ENCODE measurements around the gene NSD1.

The NSD1 gene

DNA sequence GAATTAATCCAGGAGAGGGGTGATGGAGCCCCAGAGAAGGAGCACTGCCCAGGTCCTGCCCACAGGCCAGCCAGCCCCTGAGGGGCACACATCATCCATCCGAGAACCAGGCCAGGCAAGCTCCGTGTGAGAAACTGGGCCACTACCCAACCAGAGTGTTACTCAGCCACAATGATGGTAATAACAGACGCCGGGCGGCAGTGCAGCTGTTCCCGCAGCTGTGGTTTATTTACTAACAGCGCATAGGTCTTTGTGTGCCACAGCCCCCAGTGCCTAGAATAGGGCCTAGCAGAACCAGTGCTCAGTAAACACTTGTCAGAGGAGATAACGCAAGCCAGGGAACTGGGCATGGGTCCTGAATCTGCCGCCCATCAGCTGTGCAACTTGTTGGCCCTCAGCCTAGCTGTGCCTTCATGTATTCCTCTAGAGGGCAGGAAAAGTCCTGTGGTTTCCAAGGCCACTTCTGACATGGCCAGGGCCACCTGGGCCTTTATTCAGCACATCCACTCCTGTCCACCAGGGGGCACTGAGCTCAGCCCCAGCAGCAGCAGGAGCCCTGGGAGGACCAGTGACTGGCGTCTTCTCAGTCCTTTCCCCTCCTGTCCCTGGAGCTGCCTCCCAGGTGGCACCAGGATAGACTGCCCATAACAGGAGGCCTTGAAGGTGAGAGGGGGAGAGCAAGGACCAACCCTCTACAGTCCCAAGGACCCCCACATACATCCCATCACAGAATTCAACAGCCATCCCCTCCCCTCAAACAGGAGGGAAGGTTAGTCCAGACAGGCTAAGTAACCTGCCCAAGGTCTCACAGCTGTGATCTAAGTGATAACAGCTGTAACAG is 176.0 kb downstream of the NSD1 start:
- TF ChIP-seq, protein P1, sequence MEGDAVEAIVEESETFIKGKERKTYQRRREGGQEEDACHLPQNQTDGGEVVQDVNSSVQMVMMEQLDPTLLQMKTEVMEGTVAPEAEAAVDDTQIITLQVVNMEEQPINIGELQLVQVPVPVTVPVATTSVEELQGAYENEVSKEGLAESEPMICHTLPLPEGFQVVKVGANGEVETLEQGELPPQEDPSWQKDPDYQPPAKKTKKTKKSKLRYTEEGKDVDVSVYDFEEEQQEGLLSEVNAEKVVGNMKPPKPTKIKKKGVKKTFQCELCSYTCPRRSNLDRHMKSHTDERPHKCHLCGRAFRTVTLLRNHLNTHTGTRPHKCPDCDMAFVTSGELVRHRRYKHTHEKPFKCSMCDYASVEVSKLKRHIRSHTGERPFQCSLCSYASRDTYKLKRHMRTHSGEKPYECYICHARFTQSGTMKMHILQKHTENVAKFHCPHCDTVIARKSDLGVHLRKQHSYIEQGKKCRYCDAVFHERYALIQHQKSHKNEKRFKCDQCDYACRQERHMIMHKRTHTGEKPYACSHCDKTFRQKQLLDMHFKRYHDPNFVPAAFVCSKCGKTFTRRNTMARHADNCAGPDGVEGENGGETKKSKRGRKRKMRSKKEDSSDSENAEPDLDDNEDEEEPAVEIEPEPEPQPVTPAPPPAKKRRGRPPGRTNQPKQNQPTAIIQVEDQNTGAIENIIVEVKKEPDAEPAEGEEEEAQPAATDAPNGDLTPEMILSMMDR (conservative IDR thresholded peaks at IDR 0.05) = peak; percentile 99
- peak overlapping the region; percentile 83 for H3K27ac ChIP-seq

DNA sequence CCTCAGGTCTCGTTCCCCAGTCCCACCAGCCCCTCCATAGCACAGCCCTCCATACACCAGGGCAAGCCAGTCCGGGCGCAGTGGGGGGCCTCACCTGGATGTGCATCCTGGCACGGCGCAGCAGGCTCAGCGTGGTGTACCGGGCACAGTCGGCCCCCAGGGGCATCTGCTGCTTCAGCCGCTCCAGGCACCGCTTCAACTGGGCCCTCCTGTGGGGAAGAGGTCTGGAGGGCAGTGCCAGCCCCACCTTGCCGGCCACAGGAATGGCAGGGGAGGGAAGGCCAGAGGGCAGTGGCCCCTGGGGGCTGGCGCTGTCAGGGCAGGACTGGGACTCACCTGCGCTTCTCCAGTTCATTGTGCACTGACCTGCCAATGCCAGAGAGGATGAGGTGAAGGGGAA is 176.8 kb downstream of the NSD1 start:
- H3K27ac ChIP-seq = peak overlapping the region; percentile 83

DNA sequence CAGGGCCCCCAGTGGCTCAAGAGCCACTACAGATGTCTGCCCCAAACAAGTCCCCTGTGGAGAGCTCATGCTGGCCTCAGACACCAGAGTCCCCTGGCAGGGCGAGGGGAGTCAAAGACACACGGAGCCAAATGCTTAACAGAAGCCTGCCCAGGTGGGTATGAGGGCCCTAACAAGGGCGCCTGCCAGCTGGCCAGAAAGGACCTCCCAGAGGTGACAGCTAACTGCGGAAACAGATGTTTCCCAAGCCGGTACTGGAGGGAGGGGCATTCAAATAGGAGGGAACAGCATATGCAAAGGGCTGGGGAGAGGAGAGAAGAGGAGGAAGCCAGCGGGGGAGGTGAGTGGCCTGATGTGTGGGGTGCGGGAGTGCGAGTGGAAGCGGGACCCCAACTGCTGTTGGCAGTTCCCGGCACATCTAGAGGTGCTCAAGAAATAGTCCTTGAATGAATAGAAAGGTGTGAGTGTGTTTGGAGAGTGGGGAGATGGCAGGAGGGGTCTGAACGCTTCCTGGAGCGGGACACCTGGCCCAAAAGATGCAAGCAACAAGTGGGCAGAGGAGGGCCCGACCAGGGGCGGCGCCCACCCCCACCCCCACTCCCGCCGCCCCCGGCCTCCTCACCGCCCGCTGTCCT is 177.3 kb downstream of the NSD1 start:
- H3K27ac ChIP-seq = peak overlapping the region; percentile 83
- TF ChIP-seq, protein P1 (conservative IDR thresholded peaks at IDR 0.05) = no peak

More for the DNA sequence above, 176.8 kb downstream of the NSD1 start:
- TF ChIP-seq, protein P1 (conservative IDR thresholded peaks at IDR 0.05) = no peak

DNA sequence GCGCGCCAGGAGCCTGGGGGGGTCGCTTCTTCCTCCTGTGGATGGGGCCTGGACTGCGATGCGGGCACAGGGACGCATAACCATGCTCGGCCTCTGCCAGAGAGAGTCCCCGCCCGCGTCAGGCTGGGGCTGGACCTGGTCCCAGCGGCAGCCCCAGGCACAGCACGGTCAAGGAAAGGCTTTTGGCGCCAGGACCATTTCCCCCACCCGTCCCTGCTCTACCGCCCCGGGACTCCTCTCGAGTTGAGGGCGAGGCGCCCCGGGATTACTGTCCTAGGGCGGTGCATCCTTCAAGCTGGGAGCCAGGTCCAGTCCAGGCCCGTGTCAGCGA is 177.8 kb downstream of the NSD1 start:
- TF ChIP-seq, protein P1 (conservative IDR thresholded peaks at IDR 0.05) = no peak
- peak overlapping the region; percentile 83 for H3K27ac ChIP-seq

DNA sequence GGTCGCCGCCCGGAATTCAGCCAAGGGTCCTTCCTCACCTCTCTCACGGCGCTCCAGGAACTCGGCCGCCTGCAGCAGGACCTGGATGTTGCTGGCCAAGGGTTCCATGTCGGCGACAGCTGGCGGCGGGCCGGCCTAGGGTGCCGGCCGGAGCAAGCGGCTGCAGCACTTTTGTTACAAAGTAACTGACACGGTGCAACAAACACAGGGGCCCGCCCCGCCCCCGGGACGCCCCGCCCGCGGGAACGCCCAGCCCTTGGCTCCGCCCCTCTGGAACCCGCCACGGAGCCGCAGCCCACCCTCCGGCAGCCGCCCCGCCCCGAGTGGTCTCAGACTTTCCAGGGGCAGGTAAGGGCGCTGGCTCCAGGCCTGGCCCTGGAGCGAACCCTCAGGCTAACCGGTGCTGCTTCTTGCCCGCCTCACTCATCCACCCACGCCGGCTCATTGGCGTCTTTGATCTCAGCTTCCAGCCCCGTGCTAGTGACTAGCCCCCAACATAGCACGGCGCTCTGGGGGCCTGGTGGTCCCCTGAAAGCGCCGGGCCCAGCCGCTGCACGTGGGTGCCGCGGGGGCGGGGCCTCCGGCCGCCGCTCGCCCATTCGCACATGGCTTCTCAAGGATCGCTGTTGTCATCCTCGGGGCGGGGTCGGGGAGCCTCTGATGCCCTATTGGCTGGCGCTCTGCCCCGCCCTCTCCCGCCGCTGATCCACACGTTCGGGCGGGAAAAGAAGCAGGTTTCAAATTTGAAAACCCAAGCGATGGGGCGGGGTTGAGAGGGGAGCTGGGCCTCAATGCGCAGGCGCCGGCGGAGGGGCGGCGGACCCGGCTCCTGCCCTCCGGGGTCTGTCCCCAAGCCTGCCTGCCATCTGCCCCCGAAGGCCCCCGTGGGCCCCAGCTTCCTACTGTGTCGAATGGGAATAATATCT is 178.4 kb downstream of the NSD1 start, which contains the start of gene MXD3:
Gene MXD3, minus strand, starts transcription at position 176 of the 926 bp plus-strand sequence. Its CDS starts 68 bp downstream, at position 108.
- TF ChIP-seq, protein P1 (conservative IDR thresholded peaks at IDR 0.05) = no peak
- H3K27ac ChIP-seq = peak within 1 kb of the TSS; percentile 83

DNA sequence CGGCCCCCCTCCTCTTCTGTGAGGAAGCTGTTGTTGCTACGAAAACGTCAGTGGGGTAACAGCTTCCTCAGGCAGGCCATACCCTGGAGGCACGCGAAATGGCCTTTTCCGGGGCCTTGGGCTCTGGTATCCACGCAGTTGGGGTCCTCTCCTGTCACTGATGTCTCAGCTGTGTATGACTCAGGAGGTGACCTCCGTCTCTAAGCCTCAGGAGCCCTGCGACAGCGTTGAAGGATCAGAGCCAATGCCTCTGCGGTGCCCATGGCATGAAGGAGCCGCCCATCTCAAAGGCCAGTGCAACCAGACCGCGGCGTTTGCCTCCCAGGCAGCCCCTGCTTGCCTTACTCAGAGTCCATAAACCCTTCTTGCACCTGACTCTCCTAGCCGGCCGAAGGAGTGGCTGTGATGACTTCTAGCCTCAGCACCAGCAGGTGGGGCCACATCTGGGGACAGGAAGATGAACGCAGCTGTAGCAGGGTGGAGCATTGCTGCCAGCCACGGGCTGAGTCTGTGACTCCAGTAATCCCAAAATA is 179.1 kb downstream of the NSD1 start:
- TF ChIP-seq, protein P1 (conservative IDR thresholded peaks at IDR 0.05) = 0 out of 2 replicates have a peak, but pooled peaks have one; percentile 8
- peak overlapping the region; percentile 83 for H3K27ac ChIP-seq
